ENCODE measurements around the gene GAGE10.

Gene GAGE10, protein sequence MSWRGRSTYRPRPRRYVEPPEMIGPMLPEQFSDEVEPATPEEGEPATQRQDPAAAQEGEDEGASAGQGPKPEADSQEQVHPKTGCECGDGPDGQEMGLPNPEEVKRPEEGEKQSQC
- total RNA-seq, result 0 to 0.20 reads per million in 2 donors

GRCh38 chrX:49303346-49303745, at the start of gene GAGE10:
Gene GAGE10, plus strand, starts transcription at chrX:49303646. Its CDS starts 1,214 bp downstream, at chrX:49304860.
- no peak for DNase-seq

- DNase-seq, result no peak
Observed at GRCh38 chrX:49254639-49255038, 48.8 kb upstream of the GAGE10 start.

DNA sequence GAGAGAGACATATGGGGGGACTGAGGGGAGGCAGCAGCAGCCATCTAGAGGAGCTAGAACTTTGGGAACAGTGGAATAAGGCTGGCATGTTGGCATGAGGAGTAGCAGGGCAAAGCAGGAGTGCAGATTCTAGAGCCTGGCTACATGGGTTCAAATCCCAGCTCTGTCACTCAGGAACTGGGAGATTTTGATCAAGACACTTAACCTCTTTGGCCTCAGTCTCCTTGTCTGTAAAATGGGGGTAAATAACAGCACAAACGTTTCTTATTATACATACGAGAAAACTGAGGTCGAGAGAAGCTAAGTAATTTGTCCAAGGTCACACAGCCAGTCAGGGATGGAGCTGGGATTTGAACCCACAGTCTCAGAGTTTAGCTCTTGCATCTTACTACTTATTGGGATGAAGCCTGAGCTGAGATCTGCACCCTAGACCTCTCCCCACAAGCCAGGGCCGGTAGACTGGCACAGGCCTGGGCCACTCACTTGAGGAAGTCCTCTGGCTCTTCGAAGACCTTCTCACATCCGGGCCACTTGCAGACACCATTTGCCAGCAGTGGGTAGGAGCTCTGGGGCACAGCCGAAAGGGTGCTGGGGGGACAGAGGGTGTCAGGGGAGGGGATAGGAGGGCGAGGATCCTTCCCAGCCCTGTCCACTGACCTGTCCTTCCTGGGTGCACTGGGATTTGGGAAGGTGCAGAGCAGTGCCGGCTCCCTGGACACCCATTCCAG, 47.0 kb upstream of the GAGE10 start:
- DNase-seq, result no peak

GRCh38 chrX:49257074-49257790, 46.2 kb upstream of the GAGE10 start:
- DNase-seq, result no peak

GRCh38 chrX:49257846-49258748, 45.3 kb upstream of the GAGE10 start:
- DNase-seq, result peak in 1 of 5 experiments; percentile 46

GRCh38 chrX:49258749-49259124, 44.7 kb upstream of the GAGE10 start:
- DNase-seq, result no peak

GRCh38 chrX:49260221-49260985, 43.0 kb upstream of the GAGE10 start:
- DNase-seq, result no peak

DNA sequence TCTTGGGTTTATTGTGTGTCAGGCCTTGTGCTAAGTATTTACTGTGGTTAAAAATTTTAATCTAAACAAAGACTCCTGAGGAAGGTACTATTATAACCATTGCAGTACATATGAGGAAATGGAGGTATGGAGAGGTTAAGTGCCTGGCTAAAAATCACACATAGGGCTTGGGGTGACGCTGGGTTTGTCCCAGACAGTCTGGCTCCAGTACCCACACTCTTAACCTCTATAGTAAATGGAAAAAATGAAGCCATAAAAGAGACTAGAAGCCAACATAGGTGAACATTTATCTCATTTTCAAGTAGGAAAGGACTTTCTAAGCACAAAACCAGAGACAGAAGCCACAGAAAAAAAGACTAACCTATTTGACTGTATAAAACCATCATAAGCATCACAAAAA, 40.8 kb upstream of the GAGE10 start:
- DNase-seq, result no peak

- DNase-seq, result no peak
Observed at GRCh38 chrX:49263631-49264030, 39.8 kb upstream of the GAGE10 start.

DNA sequence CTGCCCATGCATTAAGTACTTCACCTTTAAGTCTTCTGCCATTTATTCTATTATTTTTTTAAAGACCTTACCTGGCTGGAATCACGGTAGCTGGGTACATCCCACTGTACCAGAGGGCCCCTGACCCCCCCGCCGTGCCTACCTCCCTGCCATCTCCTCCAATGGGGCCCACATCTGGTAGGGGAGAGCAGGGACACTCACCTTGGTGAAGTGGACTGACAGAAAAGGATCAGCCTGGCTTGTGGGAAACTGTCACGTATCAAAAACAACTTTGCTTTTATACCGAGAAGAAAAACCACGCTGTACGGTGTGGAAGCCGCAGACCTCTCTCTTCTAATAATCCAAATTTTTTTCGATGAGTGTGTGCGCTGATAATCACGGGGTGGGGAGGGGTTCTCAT, 39.0 kb upstream of the GAGE10 start, which contains the start of gene FOXP3:
Gene FOXP3, minus strand, starts transcription at position 251 of the 400 bp plus-strand sequence. CDS start 6,205 bp downstream, outside the sequence.
- no peak for DNase-seq

GRCh38 chrX:49266523-49267445, 36.7 kb upstream of the GAGE10 start:
- DNase-seq, result no peak

DNA sequence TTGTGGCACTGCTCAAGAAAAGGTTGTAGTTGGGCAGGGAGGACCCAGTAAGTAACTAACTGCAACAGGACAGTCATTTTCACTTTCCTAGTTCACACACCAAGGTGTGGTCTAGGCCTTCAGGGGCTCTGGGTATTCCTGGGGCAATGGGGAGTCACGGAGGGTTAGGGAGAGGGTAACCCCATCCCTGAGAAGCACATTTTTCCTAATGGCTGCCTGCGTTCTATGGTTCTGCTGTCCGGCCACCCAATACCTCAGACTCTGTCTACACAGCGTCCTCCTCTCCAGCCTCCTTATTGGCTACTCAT, 34.8 kb upstream of the GAGE10 start:
- DNase-seq, result no peak

DNA sequence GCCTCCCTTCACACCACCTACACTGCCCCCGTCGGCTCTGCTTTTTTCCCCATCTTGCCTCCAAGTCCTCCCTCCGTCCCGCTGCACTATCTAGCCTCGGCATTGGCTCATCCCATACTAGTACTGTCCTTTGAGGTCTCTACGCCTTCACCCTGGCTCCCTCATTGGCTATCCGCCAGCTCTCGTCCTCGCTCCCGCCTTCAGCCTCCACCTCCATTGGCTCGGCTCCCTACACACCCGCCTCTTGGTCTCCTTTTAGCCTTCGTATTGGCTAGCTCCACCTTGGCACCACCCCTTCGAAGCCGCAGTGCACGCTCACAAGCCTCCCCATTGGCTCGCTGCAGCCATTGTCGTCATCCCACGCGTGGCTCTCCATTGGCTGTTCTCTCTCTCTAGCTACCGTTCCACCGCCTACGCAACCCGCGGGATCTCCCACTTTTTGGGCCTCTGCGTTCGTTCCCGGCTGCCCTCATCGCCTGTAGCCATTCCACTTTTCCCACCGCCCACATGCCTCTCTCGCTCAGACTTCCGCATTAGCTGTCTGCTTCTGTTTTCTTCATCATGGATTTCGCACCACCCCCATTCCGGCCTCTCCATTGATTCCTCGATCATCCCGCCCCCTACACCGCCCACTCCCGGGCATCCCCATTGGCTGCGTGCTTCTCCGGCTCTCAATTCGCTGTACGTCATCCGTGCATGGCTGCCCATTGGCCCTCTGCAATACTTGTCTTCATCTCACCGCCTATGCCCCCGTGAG, 34.3 kb upstream of the GAGE10 start:
- DNase-seq, result peak; percentile 76 to 99 (median 94)

DNA sequence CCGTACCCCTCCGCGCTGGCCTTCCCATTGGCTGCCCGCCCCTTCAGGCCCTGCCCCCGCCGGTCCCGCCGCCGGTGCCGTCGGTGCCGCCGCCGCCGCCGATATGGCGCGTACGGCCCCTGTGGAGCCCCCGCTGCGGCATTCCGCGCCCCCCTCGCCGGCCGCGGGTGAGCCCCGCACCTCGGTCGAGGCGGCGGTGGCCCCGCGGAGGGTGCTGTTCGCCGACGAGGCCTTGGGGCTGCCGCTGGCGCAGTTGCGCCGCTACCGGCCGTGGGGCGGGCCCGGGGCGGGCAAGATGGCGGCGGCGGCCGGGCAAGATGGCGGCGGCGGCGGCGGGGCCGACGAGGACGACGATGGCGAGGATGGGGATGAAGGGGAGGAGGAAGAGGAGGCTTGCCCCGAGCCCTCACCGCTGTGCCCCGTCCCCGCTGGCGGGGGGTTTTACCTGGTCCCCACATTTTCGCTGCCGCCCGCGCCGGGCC, 33.6 kb upstream of the GAGE10 start, which contains the start of gene PPP1R3F:
Gene PPP1R3F, plus strand, starts transcription at position 27 of the 482 bp plus-strand sequence. Its CDS starts 77 bp downstream, at position 104.
- DNase-seq, result peak in 1 of 5 experiments; percentile 3

DNA sequence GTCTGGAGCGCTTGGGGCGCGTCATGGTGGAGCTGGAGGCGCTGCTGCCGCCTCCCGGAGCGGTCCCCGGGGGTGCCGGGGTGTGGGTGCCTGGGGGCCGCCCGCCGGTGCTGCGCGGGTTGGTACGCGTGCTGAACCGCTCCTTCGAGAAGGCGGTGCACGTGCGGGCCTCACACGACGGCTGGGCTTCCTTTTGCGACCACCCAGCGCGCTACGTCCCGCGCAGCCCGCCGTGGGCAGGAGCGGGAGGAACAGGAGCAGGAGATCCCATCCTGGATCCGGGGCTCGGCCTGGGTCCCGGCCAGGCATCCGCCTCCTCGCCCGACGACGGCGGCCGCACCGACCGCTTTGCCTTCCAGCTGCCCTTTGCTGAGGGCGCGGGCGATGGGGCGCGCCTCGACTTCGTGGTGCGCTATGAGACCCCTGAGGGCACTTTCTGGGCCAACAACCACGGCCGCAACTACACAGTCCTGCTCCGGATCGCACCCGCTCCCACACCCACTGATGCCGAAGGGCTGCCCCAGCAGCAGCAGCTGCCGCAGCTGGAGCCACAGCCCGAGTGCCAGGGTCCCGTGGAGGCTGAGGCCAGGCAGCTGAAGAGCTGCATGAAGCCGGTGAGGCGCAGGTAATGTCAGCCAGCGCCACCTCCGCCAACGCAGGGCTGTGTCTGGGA, 33.1 kb upstream of the GAGE10 start:
- no peak for DNase-seq

DNA sequence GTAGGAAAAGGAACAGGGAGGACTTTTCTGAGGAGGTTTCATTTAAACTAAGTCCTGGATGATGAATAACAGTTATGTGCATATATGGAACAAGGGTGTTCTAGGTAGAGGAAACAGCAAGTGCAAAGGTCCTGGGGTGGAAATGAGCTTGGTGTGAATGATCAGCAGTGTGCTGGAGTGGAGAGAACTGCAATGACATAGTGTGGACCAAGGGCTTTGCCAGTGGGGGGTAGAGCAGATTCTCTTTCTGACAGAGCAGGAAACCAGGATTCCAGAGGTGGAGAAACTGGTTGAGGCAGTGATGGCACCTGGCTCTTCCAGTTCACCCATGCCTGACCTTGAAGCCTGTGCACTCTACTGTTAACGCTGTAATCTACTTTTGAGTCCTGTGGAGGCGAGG, 32.1 kb upstream of the GAGE10 start:
- DNase-seq, result peak in 1 of 5 experiments; percentile 33

- DNase-seq, result peak in 1 of 5 experiments; percentile 74
Observed at GRCh38 chrX:49272421-49272820, 31.0 kb upstream of the GAGE10 start.

DNA sequence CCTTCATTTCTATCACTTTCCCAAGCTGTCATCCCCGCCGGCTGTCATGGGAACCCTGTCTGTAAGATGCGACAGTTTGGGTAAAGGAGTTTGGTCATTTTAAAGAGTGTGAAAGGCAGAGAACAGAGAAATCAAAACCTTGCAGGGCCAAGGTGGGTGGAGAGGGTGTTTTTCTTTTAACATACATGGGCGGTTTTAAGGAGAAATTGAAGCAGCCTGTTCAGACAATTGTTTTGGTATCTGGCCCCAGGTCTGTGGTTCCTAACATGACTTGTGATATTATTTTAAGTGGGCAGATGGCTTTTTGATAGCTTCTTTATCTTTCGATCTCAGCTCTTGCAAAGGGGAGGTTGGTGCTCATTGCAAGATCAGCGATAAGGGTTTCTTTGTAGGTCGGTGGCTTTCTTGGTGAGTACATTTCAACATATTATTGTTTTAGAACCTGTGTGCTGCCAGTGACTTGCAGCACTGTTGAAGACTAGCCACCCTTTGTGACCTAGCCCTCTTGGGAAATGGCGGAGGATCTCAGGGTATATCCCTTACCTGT, 30.2 kb upstream of the GAGE10 start:
- peak in 3 of 5 experiments; percentile 21 to 97 (median 73) for DNase-seq

DNA sequence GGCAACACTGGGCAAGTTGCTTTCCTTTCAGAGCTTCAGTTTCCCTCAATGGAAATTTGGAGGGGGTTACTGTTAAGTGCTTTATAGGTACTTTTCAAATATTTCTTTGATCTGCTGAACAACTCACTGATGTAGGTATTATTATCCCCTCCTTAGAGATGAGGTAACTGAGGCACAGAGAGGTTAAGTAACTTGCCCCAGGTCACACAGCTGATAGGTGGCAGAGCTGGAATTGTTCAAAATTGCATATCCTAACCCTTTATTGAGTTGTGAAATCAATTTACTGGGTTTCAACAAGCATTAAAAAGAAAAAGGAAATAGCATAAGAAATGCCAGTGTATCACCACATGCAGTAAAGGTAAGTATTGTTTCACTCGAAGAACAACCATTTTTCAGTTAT, 27.2 kb upstream of the GAGE10 start:
- DNase-seq, result no peak

Data from T-helper 2 cell (primary cell).